KG1 (cell line): ENCODE measurements around the gene RHBDD1.

Source experiments
- DNase-seq: peaks from one replicate; lab custom pipeline; 2025; lab: John Stamatoyannopoulos, UW

Gene RHBDD1

DNA sequence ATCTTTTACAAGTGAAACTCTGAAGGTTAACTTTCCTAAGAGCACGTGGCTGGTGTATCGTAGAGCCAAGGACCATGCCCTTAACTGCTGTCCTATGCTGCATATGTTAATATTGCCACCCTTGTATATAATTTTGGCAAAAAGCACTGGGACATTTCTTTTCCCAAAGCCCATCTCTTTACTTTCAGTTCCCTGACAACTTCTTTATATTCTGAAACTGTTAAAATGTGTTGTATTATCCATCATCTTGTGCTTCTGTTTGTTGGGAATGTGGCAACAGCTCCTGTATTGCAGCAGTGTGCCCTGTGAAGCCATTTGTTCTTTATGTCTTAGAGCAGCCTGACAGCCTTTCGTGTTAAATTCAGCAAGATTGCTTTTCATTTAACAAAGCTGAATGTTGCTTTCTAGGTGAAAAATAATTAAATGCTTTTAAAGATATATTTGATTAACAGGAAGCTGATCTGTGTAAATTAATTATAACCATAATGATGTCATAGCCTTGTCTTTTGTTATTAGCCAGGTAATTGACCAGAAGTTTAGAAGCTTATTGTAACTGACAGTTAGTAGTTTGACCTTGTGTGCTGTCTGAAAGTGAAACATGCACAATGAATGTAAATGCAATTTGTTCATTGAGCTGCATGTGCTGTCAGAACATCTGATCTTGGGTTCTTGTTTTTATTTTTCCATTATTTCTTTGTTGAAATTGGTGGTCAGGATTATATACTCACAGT lies 9.7 kb downstream of the RHBDD1 start:
- DNase-seq = no peak

DNA sequence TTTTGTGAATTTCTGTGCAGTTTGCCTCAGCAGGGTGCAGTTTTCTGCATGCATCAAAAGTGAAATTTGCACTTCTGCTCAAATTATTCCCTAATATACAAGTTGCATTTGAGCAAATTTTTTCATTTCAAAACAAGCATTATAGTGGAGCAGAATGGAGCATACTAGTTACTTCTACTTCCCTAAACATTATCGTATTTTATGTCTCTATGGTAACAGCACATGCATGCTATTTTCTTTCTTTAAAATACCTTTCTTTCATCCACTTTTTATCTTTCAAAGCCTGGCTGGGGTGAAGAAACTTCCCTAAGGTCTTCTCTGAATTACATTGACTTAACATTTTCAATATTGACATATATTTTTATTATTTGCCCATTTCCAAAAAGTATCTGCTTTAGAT lies 11.2 kb downstream of the RHBDD1 start:
- no peak for DNase-seq

DNA sequence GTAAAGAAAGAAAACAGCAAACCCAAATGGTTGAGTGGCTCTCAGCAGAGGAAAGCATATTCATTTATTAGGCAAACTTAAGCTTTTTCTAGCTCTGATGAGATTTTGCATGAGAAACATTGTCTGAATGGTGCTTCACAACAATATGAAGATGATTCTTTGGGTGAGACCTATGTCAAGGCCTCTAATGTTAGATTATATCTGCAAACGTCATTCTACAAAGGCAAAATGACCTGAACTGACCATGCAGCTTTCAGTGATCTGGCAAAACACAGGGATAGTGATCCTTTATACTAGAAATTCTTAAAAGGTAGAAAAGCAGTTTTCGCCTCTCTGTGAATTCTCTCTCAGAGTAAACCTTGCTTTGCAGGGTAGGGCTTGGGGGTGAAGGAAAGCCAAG lies 11.7 kb downstream of the RHBDD1 start:
- DNase-seq = no peak

DNA sequence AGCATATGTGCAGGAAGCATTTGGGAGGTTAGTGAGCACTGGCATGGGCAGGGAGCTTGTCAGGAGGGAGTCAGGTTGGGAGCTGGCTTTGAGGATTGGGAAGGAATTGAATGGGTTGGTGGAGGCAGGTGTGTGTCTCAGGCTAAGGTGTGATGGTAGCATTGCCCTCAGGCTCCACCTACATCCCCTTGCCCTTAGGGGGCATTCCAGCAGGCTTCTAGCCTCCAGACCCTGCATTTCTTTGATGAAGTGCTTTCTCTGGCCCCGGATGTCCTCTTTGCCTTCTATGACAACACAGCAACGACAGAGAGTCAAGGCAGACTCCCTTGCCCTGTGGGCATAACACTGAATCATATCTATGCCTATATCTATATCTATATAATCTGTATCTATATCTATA lies 13.5 kb downstream of the RHBDD1 start:
- no peak for DNase-seq

DNA sequence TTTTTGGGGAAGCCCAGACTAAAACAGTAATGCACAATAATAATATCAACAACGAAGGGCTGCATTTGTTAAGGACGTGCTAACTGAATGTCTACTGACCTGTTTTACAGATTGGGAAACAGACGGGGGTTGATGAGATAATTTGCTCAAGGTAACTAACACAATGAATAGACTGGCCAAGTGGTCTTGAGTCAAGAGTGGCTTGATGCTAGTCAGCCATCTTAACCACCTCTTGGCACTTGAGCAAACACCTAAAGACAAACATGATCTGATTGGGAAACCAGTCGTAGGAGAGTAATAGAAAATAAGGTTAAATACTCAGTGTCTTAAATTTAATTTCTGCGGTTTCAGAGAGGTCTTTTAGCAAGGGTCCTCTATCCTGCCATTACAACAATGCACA lies 14.2 kb downstream of the RHBDD1 start:
- DNase-seq = no peak

DNA sequence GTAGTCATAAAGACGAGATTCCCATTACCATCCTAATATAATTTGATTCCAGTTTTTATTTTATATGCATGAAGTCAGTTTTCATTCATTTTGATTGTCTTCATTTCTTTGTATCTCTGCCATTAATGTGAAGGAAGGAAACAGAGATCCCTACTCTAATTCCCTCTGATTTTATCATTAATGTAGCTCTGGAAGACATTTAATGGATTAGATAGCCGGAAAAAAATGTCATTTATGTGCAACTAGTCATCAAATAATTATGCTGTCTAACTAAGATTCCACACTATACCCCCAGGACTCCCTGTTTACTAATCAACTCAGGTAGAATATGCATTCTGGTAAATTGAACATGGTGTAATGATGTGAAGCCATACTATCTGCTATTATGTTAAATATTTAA lies 19.9 kb downstream of the RHBDD1 start:
- DNase-seq = no peak

DNA sequence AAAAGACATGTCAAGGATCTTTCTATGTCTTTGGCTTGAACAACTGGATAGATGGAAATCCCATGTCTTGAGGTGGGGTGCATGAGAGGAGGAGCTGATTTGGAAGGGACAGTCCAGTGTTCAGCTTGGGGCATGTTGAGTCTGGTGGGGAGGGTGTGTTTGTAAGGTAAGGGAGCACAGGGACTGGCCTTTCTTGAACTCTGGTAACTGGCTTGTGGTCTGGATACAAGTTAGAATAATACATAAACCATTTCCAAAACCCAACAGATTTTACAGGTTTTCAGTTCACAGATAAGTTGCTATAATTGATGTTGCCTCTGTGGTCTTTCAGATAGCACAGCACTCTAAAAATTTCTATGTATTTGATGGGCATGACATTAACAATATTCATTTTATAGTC lies 24.2 kb downstream of the RHBDD1 start:
- DNase-seq = no peak

DNA sequence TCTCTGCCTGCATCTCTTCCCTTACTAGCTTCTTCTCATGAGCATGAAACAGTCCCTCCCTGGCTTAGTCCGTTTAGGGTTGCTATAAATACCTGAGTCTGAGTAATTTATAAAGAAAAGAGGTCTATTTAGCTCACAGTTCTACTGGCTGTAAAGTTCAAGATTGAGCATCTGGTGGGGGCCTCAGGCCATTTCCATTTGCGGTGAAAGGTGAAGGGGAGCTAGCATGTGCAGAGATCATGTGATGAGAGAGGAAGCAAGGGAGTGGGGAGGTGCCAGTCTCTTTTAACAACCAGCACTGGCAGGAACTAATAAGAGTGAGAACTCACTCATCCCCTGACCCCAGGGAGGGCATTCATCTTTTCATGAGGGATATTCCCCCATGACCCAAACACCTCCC lies 26.8 kb downstream of the RHBDD1 start:
- no peak for DNase-seq

DNA sequence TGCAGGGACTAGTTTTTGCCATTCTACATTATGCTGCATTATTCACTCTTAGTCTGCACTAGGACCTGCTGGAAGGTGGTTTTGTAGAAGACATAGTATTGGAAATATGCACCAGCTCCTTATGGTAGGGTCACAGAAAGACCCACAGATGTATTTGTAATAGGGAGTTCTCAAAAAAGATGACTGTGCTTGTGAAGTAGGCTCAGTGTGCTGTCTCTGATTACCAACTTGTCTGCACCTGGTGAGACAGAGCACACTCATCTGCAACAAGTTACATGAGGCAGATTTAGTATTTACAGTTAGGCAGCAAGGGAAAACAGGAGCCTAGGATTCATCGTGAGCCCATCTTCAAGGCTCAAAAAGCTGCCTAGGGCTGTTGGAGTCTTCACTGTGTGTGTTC lies 29.4 kb downstream of the RHBDD1 start:
- DNase-seq = no peak

DNA sequence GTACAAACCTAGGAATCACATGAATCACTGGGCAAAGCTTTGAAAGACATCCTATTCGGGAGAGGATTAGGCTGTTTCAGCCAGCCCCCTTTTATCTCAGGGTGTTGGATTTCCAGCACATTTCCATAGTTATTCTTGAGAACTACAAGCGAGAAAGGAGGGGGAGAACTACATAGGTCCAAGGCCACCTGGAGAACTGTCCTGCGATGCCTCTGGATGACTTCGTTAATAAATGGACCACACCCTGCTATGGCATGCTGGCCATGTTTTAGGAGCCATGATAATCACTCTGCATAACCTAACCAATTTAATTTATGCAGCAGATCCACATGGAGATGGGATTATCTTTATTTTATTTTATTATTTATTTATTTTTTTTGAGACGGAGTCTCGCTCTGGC lies 29.9 kb downstream of the RHBDD1 start:
- no peak for DNase-seq

DNA sequence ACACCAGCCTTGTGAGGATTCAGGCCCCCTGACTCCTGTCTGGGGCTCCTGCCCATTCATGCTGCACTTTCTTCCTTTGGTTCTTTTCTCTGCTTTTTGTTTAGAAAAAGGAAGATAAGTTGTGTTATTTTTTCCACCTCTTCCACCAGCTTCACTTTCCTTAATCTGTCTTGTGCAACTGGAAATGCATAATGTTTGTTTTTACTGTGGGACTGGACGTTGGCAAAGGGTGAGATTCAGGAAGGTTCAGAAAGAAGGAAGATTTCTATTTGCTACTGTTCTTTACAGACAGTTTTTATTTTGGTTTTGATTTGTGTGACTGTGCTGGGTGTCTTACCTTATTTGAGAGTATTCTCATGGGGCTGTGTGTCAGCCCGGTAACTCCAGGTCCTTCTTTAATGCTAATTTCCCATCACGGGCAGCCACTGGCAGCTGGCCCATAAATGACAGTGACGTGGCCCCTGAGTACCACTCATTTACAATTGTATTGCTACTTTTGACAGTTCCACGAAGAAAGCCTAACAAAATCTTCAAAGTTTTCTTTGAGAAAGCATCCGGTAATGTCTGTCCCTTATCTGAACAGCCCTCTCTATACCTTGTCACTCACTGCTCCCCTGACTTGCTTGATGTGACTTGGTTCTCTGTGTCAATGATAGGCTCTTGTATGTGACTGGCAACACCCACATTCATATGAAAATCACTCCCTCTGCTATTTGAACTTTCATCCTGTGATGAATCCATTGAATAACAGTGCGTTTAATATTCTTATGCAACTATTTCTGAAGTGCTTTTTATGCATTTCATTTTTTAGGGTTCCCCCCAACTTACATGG lies 32.7 kb downstream of the RHBDD1 start:
- no peak for DNase-seq

DNA sequence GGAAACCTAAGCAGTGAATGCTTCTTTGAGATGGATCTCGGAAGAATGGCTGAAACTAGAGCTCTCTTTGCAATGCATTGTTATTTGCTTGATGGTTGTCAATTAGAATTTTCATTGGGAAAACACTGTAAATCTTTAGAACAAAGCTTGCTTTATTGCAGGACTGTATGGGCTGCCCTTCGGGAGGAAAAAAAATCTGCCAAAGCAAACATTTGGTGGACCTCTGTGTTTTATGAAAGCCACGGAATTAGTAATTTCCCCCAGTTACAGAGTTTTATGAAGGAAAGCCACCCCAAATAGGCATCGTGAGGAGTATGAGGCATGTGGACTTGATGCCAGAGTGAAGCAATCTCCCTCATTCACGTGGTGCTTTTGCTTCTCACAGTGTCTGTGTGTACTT lies 33.5 kb downstream of the RHBDD1 start:
- DNase-seq = no peak

DNA sequence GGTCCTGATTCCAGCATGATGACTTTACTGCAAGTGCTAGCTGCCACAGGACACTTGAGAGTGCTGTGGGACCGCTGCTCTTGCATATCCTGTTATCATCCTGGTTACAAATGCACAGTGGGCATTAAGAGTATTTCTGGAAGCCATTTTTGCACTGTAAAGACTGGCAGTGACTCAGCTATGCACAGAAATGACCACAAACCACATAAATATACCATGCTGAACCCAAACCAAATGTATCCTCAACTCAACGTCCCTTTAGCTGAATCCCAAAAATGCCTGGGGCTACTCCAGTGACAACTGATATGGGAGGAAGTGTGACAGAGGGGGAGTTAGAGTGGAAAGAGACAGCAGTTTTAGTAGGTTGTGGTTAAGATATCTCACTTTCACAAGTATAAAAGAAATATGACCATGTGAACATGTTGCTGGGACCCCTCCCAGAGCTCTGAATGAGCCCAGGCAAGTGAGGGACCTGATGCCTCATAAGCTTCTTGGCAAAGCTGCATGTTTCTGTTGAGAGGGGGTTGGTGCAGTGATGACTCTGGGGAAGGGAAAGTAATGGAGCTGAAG lies 37.3 kb downstream of the RHBDD1 start:
- DNase-seq = no peak

DNA sequence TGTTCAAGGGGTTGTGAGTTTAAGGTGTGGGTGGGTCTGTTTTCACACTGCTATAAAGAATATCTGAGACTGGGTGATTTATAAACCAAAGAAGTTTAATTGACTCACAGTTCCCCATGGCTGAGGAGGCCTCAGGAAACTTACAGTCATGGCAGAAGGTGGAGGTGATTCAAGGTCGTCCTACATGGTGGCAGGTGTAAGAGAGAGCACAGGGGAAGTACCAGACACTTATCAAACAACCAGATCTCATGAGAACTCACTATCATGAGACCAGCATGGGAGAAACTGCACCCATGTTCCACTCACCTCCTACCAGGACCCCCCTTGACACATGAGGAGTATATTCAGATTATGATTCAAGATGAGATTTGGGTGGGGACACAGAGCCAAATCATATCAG lies 38.0 kb downstream of the RHBDD1 start:
- no peak for DNase-seq

DNA sequence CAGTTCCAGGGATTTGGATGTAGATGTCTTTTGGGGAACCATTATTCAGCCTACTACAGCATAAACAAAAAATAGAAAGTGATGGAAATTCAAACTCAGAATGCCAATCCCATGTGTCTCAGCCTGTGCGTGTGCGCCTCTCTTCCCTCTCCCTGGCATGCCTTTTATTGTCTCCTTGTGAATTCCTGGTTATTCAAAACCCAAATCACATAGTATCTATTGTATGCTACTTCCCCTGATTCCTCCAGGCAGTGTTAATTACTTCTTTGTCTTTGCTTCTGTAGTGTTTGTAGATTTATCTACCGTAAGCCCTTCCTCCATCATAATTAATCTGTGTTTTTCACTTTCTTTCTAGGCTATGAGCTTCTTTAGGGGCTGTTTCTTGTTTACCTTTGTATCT lies 38.9 kb downstream of the RHBDD1 start:
- no peak for DNase-seq

DNA sequence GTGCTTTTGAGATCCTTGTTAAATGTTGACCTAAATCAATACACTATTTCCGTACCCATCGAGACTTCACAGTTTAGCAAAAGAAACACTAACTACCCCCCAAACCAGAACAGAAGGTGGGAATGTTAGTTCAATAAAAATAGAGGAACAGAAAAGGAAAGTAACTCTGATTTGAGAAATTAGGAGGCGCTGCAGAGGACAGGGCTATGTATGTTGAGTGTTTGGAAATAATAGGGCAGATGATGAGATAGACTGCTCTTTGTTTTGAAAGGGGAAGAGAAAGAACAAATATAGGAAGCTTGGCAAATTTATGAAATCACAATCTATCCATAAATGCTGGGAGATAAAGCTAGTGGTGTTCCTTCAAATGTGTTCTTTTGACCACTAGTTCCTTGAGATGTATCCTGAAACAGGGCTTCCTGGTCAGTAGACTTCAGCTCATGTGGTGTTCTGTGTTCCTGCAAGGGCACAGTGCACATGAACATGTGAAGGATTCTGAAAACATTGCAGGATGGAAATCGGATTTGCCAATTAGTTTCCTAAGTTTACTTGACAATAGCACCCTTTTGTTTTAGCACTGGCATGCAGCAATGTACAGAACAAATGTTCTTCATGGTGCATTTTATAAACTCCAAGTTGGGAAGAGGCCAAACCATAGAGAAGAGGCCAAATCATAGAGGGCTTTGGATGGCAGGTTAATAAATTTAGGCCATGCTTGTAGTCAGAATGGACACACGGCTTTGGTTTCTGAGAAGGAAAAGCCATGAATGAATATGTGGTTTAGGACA lies 39.8 kb downstream of the RHBDD1 start:
- DNase-seq = no peak

DNA sequence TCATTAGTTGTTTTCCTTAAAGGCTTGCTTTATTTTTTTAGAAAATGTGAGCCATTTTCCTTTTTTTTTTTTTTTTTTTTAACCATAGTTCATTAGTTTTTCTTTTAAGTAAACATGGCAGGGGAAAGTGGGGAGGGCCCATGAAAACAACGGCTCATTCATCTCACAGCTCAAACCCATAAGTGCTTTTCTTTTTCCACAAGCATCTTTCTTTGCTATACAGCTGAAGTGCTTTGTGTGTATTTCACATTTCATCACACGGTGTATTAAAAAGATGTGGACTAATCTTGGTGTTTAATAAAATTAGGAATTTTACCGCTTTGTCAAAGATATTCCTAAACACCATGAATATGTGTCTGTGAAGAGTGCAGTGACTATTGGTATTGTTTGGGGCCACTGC lies 41.6 kb downstream of the RHBDD1 start:
- DNase-seq = no peak

DNA sequence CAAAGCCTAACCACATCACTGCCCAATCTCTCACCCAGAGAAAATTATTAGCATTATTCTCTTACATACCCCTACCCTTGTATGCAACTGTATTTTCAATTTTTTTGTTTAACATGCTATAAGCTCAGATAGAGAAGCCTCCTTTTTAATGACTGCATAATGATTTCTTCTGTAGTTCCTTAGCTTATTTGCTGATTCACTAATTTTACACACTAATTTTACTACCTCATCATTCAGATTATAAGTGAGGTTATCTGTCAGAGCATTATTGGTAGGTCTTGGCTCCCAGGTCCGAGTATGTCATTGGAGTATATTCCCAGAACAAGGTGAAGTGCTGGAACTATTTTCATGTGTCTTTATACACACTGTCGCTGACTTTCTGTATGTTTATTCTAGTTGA lies 45.4 kb downstream of the RHBDD1 start:
- DNase-seq = no peak

DNA sequence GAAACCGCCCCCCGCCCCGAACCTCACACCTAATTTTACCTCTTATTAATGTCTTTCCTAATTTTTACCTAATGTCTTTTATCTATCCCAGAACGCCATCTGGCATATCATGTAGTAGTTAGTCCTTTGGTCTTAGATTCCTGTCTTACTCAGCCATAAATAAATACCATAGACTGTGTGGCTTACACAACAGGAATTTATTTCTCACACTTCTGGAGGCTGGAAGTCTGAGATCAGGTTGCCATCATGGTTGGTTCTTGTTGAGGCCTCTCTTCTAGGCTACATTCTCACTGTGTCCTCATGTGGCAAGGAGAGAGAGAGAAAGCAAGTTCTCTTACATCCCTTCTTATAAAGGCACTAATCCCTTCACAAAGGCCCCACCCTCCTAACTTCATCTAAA lies 46.8 kb downstream of the RHBDD1 start:
- no peak for DNase-seq

DNA sequence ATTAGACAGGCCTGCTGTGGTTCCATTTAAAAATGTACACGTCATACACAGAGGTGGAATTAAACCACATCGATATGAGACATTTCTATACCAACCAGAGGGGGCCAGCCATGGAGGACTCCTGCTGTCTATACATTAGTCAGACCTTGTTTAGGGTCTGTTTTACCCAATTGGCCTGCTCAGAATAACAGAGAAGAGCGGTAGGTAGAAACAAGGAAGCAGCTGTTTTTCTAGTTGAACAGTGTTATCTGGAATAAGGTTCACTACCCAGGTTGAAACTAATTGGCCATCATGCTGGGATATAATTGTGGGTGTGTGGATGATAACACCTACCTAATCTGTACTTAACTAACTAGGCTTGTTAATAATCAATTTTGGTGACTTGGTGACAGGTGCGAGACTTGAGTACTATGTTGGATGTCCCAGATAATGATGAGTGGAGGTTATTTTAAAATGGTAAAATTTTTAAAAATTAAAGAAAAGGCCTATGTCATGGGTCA lies 47.5 kb downstream of the RHBDD1 start:
- DNase-seq = no peak

DNA sequence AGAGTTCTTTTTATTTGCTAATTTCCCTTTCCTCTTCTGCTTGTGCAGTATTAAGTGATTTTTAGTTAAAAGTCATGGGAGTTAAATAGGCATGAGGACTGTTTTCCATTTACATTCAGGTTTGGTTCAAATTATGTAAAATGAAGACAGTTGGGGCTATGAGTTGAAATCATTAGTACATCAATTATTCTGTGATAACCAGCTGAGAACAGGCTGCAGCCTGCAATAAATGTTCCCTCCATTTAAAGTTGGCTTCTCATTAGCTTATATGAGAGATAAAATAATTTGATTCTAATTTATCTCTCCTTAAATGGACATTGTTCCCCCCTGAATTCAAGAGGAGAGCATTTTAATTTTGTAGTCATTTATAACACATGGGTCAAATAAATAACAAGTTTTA lies 48.3 kb downstream of the RHBDD1 start:
- no peak for DNase-seq

DNA sequence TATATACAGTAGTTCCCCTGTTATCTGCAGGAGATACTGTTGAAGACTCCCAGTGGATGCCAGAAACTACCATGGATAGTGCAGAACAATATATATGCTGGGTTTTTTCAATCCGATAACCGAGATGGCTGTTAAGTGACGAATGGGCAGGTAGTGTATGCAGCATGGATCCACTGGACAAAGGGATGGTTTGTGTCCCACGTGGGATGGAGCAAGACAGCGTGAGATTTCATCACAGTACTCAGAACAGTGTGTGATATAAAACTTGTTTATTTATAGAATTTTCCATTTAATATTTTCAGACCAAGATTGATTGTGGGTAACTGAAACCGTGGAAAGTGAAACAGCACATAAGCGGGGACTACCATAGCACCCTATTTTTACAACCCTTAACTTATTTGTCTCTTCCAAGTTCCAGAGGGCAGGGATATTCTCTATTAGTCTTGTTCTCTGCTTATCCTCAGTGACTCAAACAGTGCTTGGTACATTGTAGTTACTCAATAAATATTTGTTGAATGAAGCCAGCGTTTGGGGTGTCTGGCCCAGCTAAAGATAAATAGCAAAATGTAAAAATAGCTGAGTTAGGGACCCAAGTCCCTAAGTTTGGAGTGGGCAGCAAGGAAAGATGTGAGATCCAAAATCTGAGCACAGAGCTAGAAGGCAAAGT lies 50.0 kb downstream of the RHBDD1 start:
- DNase-seq = no peak
